Measurements from ENCODE around the gene ABAT. TPM values are rescaled to one million over a fixed set of nuclear protein-coding genes. Genes with fewer than 3 reads are reported as not detected.

The ABAT gene
- total and polyA plus RNA-seq, 2 of the 8 experiments (the other 6 are each of a cell fraction or from before 2014, with no cell fraction given) = 6.4 to 8.4 TPM

DNA sequence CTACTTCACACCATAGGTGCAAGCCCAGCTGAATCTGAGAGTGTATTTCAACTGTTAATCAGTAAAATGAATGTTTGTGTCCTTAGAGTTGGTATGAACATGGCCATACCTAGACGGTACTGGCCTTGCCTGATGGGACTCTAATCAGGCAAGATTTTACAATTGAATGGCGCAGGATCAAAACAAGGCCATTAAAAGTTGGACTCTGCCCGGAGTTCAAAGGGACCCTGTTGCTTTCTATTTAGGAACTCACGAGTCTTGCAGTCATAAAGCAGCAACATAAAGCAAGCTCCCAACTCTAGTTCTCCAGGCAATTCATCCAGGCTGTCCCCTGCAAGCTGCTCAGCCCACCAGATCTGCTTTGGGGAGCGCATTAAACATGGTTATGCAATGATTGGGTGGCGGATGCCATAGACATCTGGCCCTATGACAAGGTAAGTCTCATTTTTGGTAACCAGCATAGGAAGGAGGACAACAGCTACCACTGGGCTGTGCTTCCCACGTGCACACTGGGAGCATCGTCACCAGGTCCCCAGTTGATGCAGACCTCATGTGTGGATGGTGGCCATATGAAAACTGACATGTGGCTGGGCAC is 114.3 kb downstream of the ABAT start (continued):
- TF ChIP-seq CHD2 (IDR thresholded peaks at IDR 0.05; ENCODE audit: low read length) = no peak
- TF ChIP-seq CEBPB (IDR thresholded peaks at IDR 0.05; ENCODE audit: low read depth, low read length) = no peak
- TF ChIP-seq GTF2F1 (IDR thresholded peaks at IDR 0.05; ENCODE audit: borderline replicate concordance, low read depth, low read length) = no peak
